Trophoblast cell (in vitro differentiated cells and primary cell): Measurements from ENCODE around the gene VAPB.

Experiments used
- DNase-seq, 2 donors: peaks; one replicate each; pipeline ENCODE4 v3.0.0-alpha.2; 2016
- H2AFZ ChIP-seq: 2 replicates; pipeline ENCODE4 v1.6.1; 2013; ENCODE audit warnings: low read length, moderate library complexity, mild to moderate bottlenecking; ENCODE audit not compliant: insufficient read depth, poor library complexity
- H2AK5ac ChIP-seq: 2 replicates; pipeline ENCODE4 v1.6.1; 2013; ENCODE audit warnings: mild to moderate bottlenecking, low read length
- H2BK120ac ChIP-seq: 2 replicates; pipeline ENCODE4 v1.6.1; 2013; ENCODE audit warnings: low read length, mild to moderate bottlenecking, moderate library complexity; ENCODE audit not compliant: insufficient read depth, poor library complexity
- H2BK12ac ChIP-seq: 2 replicates; pipeline ENCODE4 v1.6.1; 2013; ENCODE audit warnings: mild to moderate bottlenecking, low read length, moderate library complexity
- H2BK5ac ChIP-seq: 2 replicates; pipeline ENCODE4 v1.6.1; 2013; ENCODE audit warnings: low read length, low read depth, moderate library complexity, mild to moderate bottlenecking; ENCODE audit not compliant: poor library complexity
- H3K14ac ChIP-seq: 2 replicates; pipeline ENCODE4 v1.6.1; 2013; ENCODE audit warnings: mild to moderate bottlenecking, low read length
- H3K18ac ChIP-seq: 2 replicates; pipeline ENCODE4 v1.6.1; 2013; ENCODE audit warnings: mild to moderate bottlenecking, low read length
- H3K23ac ChIP-seq: 2 replicates; pipeline ENCODE4 v1.6.1; 2013; ENCODE audit warnings: low read length
- H3K27ac ChIP-seq: 2 replicates; pipeline ENCODE4 v1.5.1; 2013; ENCODE audit warnings: low read depth, mild to moderate bottlenecking, inconsistent platforms, low read length, moderate library complexity
- H3K27me3 ChIP-seq: 2 replicates; pipeline ENCODE4 v1.6.1; 2013; ENCODE audit warnings: inconsistent platforms, mild to moderate bottlenecking, low read length, moderate library complexity; ENCODE audit not compliant: insufficient read depth
- H3K36me3 ChIP-seq, 2 experiments: 1 replicate in 1 of 2; 2 replicates in 1 of 2; pipeline ENCODE4 v1.6.1; 2013; ENCODE audit warnings: low read length in 2 of 2, mild to moderate bottlenecking in 2 of 2, moderate library complexity in 1 of 2; ENCODE audit not compliant: insufficient read depth in 2 of 2, control insufficient read depth in 1 of 2
- H3K4ac ChIP-seq: 2 replicates; pipeline ENCODE4 v1.6.1; 2013; ENCODE audit warnings: low read depth, mild to moderate bottlenecking, low read length, moderate library complexity
- H3K4me1 ChIP-seq, 2 experiments: 1 replicate in 1 of 2; 2 replicates in 1 of 2; pipeline ENCODE4 v1.6.1; 2013; ENCODE audit warnings: low read length in 2 of 2, mild to moderate bottlenecking in 2 of 2, moderate library complexity in 1 of 2; ENCODE audit not compliant: insufficient read depth in 2 of 2, control insufficient read depth in 1 of 2
- H3K4me2 ChIP-seq: 2 replicates; pipeline ENCODE4 v1.6.1; 2013; ENCODE audit warnings: inconsistent platforms, mild to moderate bottlenecking, low read length, moderate library complexity
- H3K4me3 ChIP-seq: 2 replicates; pipeline ENCODE4 v1.5.1; 2013; ENCODE audit warnings: mild to moderate bottlenecking, low read depth, low read length, inconsistent platforms
- H3K79me1 ChIP-seq: one replicate; pipeline ENCODE4 v1.6.1; 2013; ENCODE audit warnings: low read length
- H3K79me2 ChIP-seq: 2 replicates; pipeline ENCODE4 v1.6.1; 2013; ENCODE audit warnings: low read length, mild to moderate bottlenecking; ENCODE audit not compliant: control insufficient read depth, insufficient read depth, poor library complexity
- H3K9ac ChIP-seq: 2 replicates; pipeline ENCODE4 v1.6.1; 2013; ENCODE audit warnings: mild to moderate bottlenecking, low read length
- H3K9me3 ChIP-seq: 2 replicates; pipeline ENCODE4 v1.6.1; 2013; ENCODE audit warnings: low read depth, mild to moderate bottlenecking, control low read depth, inconsistent platforms, low read length; ENCODE audit not compliant: insufficient read depth
- H4K12ac ChIP-seq: 2 replicates; pipeline ENCODE4 v1.6.1; 2013; ENCODE audit warnings: low read depth, mild to moderate bottlenecking, low read length, moderate library complexity
- H4K8ac ChIP-seq: 2 replicates; pipeline ENCODE4 v1.6.1; 2013; ENCODE audit warnings: low read depth, mild to moderate bottlenecking, low read length, moderate library complexity
- H4K91ac ChIP-seq: one replicate; pipeline ENCODE4 v1.6.1; 2013; ENCODE audit warnings: low read depth, mild to moderate bottlenecking, low read length, moderate library complexity
- WGBS: extraction: QIAGEN DNeasy Blood & Tissue Kit; methylation state at CpG from one replicate; pipeline ENCODE4 v1.1.7; 2013; ENCODE audit warnings: missing lambda C conversion rate; ENCODE audit not compliant: insufficient read length, insufficient coverage; ENCODE audit errors: extremely low coverage; 5-methylcytosine and 5-hydroxymethylcytosine counted together

The VAPB gene

DNA sequence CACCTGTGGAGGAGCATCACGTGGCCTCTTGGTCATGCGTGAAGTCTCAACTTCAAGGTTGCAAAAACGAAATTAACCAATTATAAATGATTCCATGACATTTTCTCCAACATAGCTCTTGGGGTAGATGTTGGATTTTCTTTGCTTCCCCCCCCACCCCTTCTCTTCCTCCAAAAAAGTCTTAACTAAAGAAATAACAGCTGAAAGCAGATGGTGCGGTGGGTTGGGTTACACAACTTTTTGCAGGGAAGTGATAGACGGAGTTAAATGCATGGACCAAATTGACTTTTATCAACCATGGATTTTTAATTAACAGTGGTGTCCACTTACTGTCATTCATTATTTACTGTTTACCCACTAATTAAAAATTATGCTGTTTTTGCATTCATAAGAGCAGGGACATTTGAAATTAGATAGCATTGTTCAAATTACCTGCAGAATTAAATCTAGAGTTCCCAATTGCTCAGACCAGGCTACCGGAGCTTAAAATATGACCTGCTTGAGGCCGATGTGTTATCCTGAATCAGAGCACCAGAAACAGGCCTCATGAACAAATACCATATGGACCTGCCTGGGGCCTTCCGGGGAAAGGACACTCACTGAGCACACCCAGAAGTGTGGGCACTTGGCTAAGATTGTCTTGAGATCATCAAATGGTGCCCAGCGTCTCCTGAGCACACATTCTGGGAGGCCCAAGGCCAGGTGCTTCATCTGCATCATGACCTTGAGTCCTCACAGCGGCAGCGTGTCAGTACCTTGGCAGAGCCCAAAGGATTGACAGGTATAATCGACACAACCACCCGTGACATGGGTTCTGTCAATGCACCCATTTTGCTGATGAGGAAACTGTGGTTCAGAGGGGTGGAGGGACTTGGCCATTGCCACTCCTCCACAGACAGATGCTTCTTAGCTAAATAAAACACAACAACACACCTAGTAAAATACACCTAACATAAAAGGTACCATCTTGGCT lies 84.7 kb downstream of the VAPB start:
- Histone ChIP-seq H3K36me3 (no peaks in the 10 kb centered on the region), H3K79me2 (no peaks in the 10 kb centered on the region), H3K79me1 (no peaks in the 10 kb centered on the region), H3K23ac (no peak overlapping the region), H3K4ac (no peak overlapping the region), H2BK12ac (no peak overlapping the region), H3K27ac (no peak overlapping the region), H4K12ac (no peak overlapping the region), H3K4me3 (no peak overlapping the region), H2AFZ (no peak overlapping the region), H3K9me3 (peaks cover 5% of the 10 kb centered on the region), H3K14ac (no peak overlapping the region), H2AK5ac (no peak overlapping the region), H3K4me2 (no peak overlapping the region), H4K91ac (no peak overlapping the region), H4K8ac (no peak overlapping the region), H3K18ac (no peak overlapping the region), H3K4me1 (no peaks in the 10 kb centered on the region), H2BK5ac (no peak overlapping the region), H2BK120ac (no peak overlapping the region), H3K27me3 (no peaks in the 10 kb centered on the region), H3K9ac (no peak overlapping the region)
- no peak for DNase-seq
- WGBS = no CpG with 5 or more reads among the region's 13 CpGs

DNA sequence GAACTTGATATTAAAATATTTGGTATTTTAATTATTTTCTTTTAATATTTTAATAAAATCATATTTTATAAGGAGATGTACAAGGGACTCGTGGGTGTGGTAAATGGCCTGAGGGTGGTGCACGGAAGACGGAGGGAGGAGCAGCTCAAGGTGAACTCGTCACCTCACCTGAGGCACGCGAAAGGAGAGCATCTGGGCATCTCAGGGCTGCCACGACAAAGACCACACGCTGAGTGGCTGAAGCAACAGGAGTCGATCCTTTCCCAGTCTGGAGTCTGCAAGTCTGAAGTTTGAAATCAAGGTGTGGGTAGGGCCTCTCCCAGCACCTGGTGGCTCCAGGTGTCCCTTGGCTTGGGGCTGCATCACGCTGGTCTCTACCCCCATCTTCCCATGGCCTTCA lies 86.4 kb downstream of the VAPB start:
- no peak overlapping the region for H3K4me3 ChIP-seq
- H2BK120ac ChIP-seq = no peak overlapping the region
- H3K79me1 ChIP-seq = no peaks in the 10 kb centered on the region
- no peak overlapping the region for H2BK5ac ChIP-seq
- H3K27me3 ChIP-seq = no peaks in the 10 kb centered on the region
- H3K14ac ChIP-seq = no peak overlapping the region
- H3K9ac ChIP-seq = no peak overlapping the region
- H4K12ac ChIP-seq = no peak overlapping the region
- H4K8ac ChIP-seq = no peak overlapping the region
- H2AK5ac ChIP-seq = no peak overlapping the region
- no peaks in the 10 kb centered on the region for H3K36me3 ChIP-seq
- H2AFZ ChIP-seq = no peak overlapping the region
- H2BK12ac ChIP-seq = no peak overlapping the region
- no peak overlapping the region for H4K91ac ChIP-seq
- H3K9me3 ChIP-seq = peaks cover 5% of the 10 kb centered on the region
- no peak overlapping the region for H3K4ac ChIP-seq
- no peaks in the 10 kb centered on the region for H3K79me2 ChIP-seq
- H3K23ac ChIP-seq = no peak overlapping the region
- no peak overlapping the region for H3K4me2 ChIP-seq
- DNase-seq = no peak
- H3K18ac ChIP-seq = no peak overlapping the region
- WGBS = no CpG with 5 or more reads among the region's 10 CpGs
- no peak overlapping the region for H3K27ac ChIP-seq
- no peaks in the 10 kb centered on the region for H3K4me1 ChIP-seq

DNA sequence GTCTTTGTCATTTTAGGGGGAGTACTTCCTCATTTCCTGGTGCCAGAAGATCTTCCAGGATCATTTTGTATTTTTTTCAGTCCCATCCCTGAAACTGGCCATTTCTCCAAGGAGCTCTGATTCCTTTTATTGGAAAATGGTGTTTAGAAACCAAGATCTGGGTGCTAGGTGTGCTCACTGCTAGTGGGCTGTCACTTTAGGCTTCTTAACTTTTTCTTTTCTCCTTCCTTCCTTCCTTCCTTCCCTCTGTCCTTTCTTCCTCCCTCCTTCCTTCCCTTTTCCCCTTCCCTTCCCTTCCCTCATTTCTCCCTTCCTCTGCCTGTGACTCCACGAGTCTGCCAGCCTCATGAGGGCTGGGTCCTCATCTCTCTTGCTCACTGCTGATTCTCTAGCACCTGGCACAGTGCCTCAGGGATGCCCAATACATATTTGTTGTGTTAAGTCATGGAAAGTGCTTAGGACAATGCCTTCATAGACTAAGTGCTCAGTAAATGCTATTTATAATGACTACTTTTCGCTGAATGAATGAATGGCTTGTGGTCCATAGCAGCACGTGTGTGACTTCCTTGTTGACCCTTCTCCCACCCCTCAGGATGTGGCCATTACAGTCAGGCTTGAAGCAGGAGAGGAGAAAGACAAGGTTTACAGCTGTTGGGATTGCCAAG lies 89.2 kb downstream of the VAPB start:
- H2BK5ac ChIP-seq = no peak overlapping the region
- H3K23ac ChIP-seq = no peak overlapping the region
- no peak overlapping the region for H3K4ac ChIP-seq
- H3K14ac ChIP-seq = no peak overlapping the region
- no peak for DNase-seq
- H3K4me1 ChIP-seq = peaks cover 0 to 2% of the 10 kb centered on the region in 2 experiments
- H2AFZ ChIP-seq = no peak overlapping the region
- no peak overlapping the region for H3K4me2 ChIP-seq
- H4K91ac ChIP-seq = no peak overlapping the region
- H3K36me3 ChIP-seq = no peaks in the 10 kb centered on the region
- no peak overlapping the region for H2BK12ac ChIP-seq
- H3K27me3 ChIP-seq = no peaks in the 10 kb centered on the region
- H3K18ac ChIP-seq = no peak overlapping the region
- H2BK120ac ChIP-seq = no peak overlapping the region
- H2AK5ac ChIP-seq = no peak overlapping the region
- H4K12ac ChIP-seq = no peak overlapping the region
- H3K79me1 ChIP-seq = no peaks in the 10 kb centered on the region
- H3K9ac ChIP-seq = no peak overlapping the region
- H4K8ac ChIP-seq = no peak overlapping the region
- no peak overlapping the region for H3K27ac ChIP-seq
- no CpG with 5 or more reads among the region's 3 CpGs for WGBS
- H3K79me2 ChIP-seq = no peaks in the 10 kb centered on the region
- H3K4me3 ChIP-seq = no peak overlapping the region
- H3K9me3 ChIP-seq = peaks cover 5% of the 10 kb centered on the region

GRCh38 chr20:58479726-58480440 lies 90.9 kb downstream of the VAPB start:
- no peak overlapping the region for H3K27ac ChIP-seq
- H3K14ac ChIP-seq = no peak overlapping the region
- no peak overlapping the region for H2BK5ac ChIP-seq
- no peaks in the 10 kb centered on the region for H3K27me3 ChIP-seq
- H3K9me3 ChIP-seq = peaks cover 5% of the 10 kb centered on the region
- no peak overlapping the region for H3K18ac ChIP-seq
- H3K36me3 ChIP-seq = no peaks in the 10 kb centered on the region
- H2AK5ac ChIP-seq = no peak overlapping the region
- H3K23ac ChIP-seq = no peak overlapping the region
- H2BK12ac ChIP-seq = no peak overlapping the region
- no CpG with 5 or more reads among the region's 9 CpGs for whole genome bisulfite sequencing
- H4K91ac ChIP-seq = no peak overlapping the region
- DNase-seq = no peak
- no peak overlapping the region for H3K4ac ChIP-seq
- no peak overlapping the region for H2BK120ac ChIP-seq
- H3K4me1 ChIP-seq = peaks cover 0 to 2% of the 10 kb centered on the region in 2 experiments
- H4K12ac ChIP-seq = no peak overlapping the region
- H3K9ac ChIP-seq = no peak overlapping the region
- H3K4me3 ChIP-seq = no peak overlapping the region
- no peak overlapping the region for H2AFZ ChIP-seq
- no peak overlapping the region for H3K4me2 ChIP-seq
- H4K8ac ChIP-seq = no peak overlapping the region
- no peaks in the 10 kb centered on the region for H3K79me1 ChIP-seq
- H3K79me2 ChIP-seq = no peaks in the 10 kb centered on the region
